Measurements from ENCODE around the gene EPHB6. TPM values are rescaled to one million over a fixed set of nuclear protein-coding genes. Genes with fewer than 3 reads are reported as not detected.

The EPHB6 gene
- polyA plus RNA-seq, 1 donor from 2014 or later, result 25.3 TPM

GRCh38 chr7:142910481-142910880 lies 55.6 kb downstream of the EPHB6 start:
- H3K4me2 ChIP-seq (ENCODE audit: low read length), result no peak overlapping the region
- TF ChIP-seq MXI1 (conservative IDR thresholded peaks at IDR 0.05; ENCODE audit: poor library complexity, severe bottlenecking) (no peak), POLR2AphosphoS5 (IDR thresholded peaks at IDR 0.05) (no peak), SMC3 (conservative IDR thresholded peaks at IDR 0.05; ENCODE audit: poor library complexity) (no peak), RAD21 (conservative IDR thresholded peaks at IDR 0.05) (no peak), EP300 (conservative IDR thresholded peaks at IDR 0.05; ENCODE audit: poor library complexity, severe bottlenecking) (no peak), TAF1 (IDR thresholded peaks at IDR 0.05; ENCODE audit: low read depth) (no peak), EZH2 (IDR thresholded peaks at IDR 0.05; ENCODE audit: borderline replicate concordance, insufficient read depth, low read length, poor library complexity, severe bottlenecking) (no peak)
- TF ChIP-seq, protein P1, sequence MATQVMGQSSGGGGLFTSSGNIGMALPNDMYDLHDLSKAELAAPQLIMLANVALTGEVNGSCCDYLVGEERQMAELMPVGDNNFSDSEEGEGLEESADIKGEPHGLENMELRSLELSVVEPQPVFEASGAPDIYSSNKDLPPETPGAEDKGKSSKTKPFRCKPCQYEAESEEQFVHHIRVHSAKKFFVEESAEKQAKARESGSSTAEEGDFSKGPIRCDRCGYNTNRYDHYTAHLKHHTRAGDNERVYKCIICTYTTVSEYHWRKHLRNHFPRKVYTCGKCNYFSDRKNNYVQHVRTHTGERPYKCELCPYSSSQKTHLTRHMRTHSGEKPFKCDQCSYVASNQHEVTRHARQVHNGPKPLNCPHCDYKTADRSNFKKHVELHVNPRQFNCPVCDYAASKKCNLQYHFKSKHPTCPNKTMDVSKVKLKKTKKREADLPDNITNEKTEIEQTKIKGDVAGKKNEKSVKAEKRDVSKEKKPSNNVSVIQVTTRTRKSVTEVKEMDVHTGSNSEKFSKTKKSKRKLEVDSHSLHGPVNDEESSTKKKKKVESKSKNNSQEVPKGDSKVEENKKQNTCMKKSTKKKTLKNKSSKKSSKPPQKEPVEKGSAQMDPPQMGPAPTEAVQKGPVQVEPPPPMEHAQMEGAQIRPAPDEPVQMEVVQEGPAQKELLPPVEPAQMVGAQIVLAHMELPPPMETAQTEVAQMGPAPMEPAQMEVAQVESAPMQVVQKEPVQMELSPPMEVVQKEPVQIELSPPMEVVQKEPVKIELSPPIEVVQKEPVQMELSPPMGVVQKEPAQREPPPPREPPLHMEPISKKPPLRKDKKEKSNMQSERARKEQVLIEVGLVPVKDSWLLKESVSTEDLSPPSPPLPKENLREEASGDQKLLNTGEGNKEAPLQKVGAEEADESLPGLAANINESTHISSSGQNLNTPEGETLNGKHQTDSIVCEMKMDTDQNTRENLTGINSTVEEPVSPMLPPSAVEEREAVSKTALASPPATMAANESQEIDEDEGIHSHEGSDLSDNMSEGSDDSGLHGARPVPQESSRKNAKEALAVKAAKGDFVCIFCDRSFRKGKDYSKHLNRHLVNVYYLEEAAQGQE (IDR thresholded peaks at IDR 0.05; ENCODE audit: borderline replicate concordance), result no peak
- TF ChIP-seq, protein P2, sequence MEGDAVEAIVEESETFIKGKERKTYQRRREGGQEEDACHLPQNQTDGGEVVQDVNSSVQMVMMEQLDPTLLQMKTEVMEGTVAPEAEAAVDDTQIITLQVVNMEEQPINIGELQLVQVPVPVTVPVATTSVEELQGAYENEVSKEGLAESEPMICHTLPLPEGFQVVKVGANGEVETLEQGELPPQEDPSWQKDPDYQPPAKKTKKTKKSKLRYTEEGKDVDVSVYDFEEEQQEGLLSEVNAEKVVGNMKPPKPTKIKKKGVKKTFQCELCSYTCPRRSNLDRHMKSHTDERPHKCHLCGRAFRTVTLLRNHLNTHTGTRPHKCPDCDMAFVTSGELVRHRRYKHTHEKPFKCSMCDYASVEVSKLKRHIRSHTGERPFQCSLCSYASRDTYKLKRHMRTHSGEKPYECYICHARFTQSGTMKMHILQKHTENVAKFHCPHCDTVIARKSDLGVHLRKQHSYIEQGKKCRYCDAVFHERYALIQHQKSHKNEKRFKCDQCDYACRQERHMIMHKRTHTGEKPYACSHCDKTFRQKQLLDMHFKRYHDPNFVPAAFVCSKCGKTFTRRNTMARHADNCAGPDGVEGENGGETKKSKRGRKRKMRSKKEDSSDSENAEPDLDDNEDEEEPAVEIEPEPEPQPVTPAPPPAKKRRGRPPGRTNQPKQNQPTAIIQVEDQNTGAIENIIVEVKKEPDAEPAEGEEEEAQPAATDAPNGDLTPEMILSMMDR (IDR thresholded peaks at IDR 0.05; ENCODE audit: poor library complexity, severe bottlenecking), result no peak
- no peaks in the 10 kb centered on the region for H4K20me1 ChIP-seq (ENCODE audit: insufficient read depth)
- H3K79me2 ChIP-seq (replicated peaks; ENCODE audit: insufficient read depth, low read length), result no peaks in the 10 kb centered on the region
- H3K36me3 ChIP-seq (ENCODE audit: insufficient read depth, low read length), result no peaks in the 10 kb centered on the region
- H3K9me2 ChIP-seq (ENCODE audit: insufficient read depth, low read length), result no peaks in the 10 kb centered on the region
- no peaks in the 10 kb centered on the region for H3F3A ChIP-seq (ENCODE audit: insufficient read depth, low read length, poor library complexity, severe bottlenecking)
- H3K4me3 ChIP-seq (ENCODE audit: low read length), result no peak overlapping the region
- H3K9ac ChIP-seq (ENCODE audit: low read length), result no peak overlapping the region
- no peaks in the 10 kb centered on the region for H3K9me3 ChIP-seq (ENCODE audit: low read length)
- H2AFZ ChIP-seq (ENCODE audit: low read depth, low read length), result no peak overlapping the region
- H3K27me3 ChIP-seq (ENCODE audit: insufficient read depth, low read depth, low read length), result no peaks in the 10 kb centered on the region
- H3K27ac ChIP-seq (ENCODE audit: low read length), result no peak overlapping the region

DNA sequence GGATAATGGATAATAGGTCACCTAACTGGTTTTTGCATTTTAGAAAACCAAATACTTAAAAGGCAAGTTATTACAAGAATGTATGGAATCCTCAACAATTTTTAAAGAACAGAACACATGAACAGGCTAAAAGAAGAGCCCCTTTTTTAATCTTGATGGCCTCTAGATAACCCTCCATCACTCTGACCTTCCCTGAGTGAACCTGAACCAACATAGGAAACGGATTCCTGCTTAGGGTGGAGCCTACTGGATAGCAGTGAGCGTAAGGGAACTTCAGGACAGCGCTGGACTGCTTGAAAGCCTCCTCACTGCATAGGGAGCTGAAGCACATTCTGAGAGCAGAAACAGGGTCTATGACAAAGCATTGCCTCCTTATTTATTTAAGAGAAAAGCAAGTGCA lies 58.2 kb downstream of the EPHB6 start:
- no peak overlapping the region for H3K27ac ChIP-seq (ENCODE audit: low read length)
- H3F3A ChIP-seq (ENCODE audit: insufficient read depth, low read length, poor library complexity, severe bottlenecking), result no peaks in the 10 kb centered on the region
- no peak overlapping the region for H2AFZ ChIP-seq (ENCODE audit: low read depth, low read length)
- H4K20me1 ChIP-seq (ENCODE audit: insufficient read depth), result no peaks in the 10 kb centered on the region
- TF ChIP-seq RAD21 (conservative IDR thresholded peaks at IDR 0.05), result no peak
- no peak overlapping the region for H3K4me3 ChIP-seq (ENCODE audit: low read length)
- no peaks in the 10 kb centered on the region for H3K9me3 ChIP-seq (ENCODE audit: low read length)
- no peaks in the 10 kb centered on the region for H3K9me2 ChIP-seq (ENCODE audit: insufficient read depth, low read length)
- H3K36me3 ChIP-seq (ENCODE audit: insufficient read depth, low read length), result no peaks in the 10 kb centered on the region
- H3K4me2 ChIP-seq (ENCODE audit: low read length), result no peak overlapping the region
- no peaks in the 10 kb centered on the region for H3K79me2 ChIP-seq (replicated peaks; ENCODE audit: insufficient read depth, low read length)
- H3K27me3 ChIP-seq (ENCODE audit: insufficient read depth, low read depth, low read length), result no peaks in the 10 kb centered on the region
- no peak overlapping the region for H3K9ac ChIP-seq (ENCODE audit: low read length)

DNA sequence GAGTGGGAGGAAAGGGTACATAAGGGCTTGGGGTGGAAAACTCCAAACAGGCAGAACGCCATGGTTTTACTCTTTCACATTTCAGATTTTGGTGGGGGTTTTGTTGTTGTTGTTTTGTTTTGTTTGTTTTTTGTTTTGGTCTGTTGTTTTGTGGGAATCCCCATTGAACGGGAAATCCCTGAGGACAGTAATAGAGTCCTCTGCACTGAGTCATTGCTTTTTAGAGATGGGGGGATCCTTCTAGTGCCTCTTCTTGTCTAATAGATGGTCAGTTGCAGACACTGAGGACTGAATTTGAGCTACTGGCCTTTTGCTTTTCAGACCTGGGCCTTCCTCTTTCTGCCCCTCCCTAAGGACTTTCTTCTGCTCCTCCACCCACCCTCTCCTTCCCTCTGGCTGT lies 58.7 kb downstream of the EPHB6 start:
- H3K36me3 ChIP-seq (ENCODE audit: insufficient read depth, low read length), result no peaks in the 10 kb centered on the region
- H3F3A ChIP-seq (ENCODE audit: insufficient read depth, low read length, poor library complexity, severe bottlenecking), result no peaks in the 10 kb centered on the region
- TF ChIP-seq, protein P1 (IDR thresholded peaks at IDR 0.05; ENCODE audit: borderline replicate concordance), result no peak
- no peak for TF ChIP-seq EP300 (conservative IDR thresholded peaks at IDR 0.05; ENCODE audit: poor library complexity, severe bottlenecking)
- no peak for TF ChIP-seq POLR2AphosphoS5 (IDR thresholded peaks at IDR 0.05)
- no peak for TF ChIP-seq MXI1 (conservative IDR thresholded peaks at IDR 0.05; ENCODE audit: poor library complexity, severe bottlenecking)
- no peak for TF ChIP-seq TAF1 (IDR thresholded peaks at IDR 0.05; ENCODE audit: low read depth)
- no peak for TF ChIP-seq RAD21 (conservative IDR thresholded peaks at IDR 0.05)
- TF ChIP-seq, protein P2 (IDR thresholded peaks at IDR 0.05; ENCODE audit: poor library complexity, severe bottlenecking), result no peak
- no peak for TF ChIP-seq SMC3 (conservative IDR thresholded peaks at IDR 0.05; ENCODE audit: poor library complexity)
- H3K9ac ChIP-seq (ENCODE audit: low read length), result no peak overlapping the region
- no peaks in the 10 kb centered on the region for H3K9me3 ChIP-seq (ENCODE audit: low read length)
- no peaks in the 10 kb centered on the region for H3K9me2 ChIP-seq (ENCODE audit: insufficient read depth, low read length)
- H3K4me3 ChIP-seq (ENCODE audit: low read length), result no peak overlapping the region
- H3K4me2 ChIP-seq (ENCODE audit: low read length), result no peak overlapping the region
- H3K27ac ChIP-seq (ENCODE audit: low read length), result no peak overlapping the region
- H4K20me1 ChIP-seq (ENCODE audit: insufficient read depth), result no peaks in the 10 kb centered on the region
- no peaks in the 10 kb centered on the region for H3K27me3 ChIP-seq (ENCODE audit: insufficient read depth, low read depth, low read length)
- H3K79me2 ChIP-seq (replicated peaks; ENCODE audit: insufficient read depth, low read length), result no peaks in the 10 kb centered on the region
- H2AFZ ChIP-seq (ENCODE audit: low read depth, low read length), result no peak overlapping the region

All from neural cell (in vitro differentiated cells).